ENCODE data around the gene ARL14. TPM values are rescaled to one million over a fixed set of nuclear protein-coding genes. Genes with fewer than 3 reads are reported as not detected.

Gene ARL14
- total and polyA plus RNA-seq, 4 experiments from 2014 or later, result not detected

- H3K4me3 Mint-ChIP-seq, result no peak overlapping the region
- CTCF ChIA-PET (ENCODE audit: partially characterized antibody), result no interaction called here
- Histone ChIP-seq H3K4me1 (ENCODE audit: insufficient read depth, low read length) (no peaks in the 10 kb centered on the region), H3K9me3 (ENCODE audit: control insufficient read depth in 1 of 2, low read length in 2 of 2) (no peaks in the 10 kb centered on the region), H3K27me3 (ENCODE audit: insufficient read depth, low read length) (no peaks in the 10 kb centered on the region), H3K4me3 (ENCODE audit: low read length in 2 of 2) (no peak overlapping the region), H3K27ac (ENCODE audit: low read depth, low read length) (no peak overlapping the region), H3K36me3 (ENCODE audit: insufficient read depth, low read length) (no peaks in the 10 kb centered on the region)
- H3K9me3 Mint-ChIP-seq, result no peaks in the 10 kb centered on the region
- no peak for DNase-seq
- no peaks in the 10 kb centered on the region for H3K36me3 Mint-ChIP-seq
- H3K27me3 Mint-ChIP-seq, result peaks cover 1 to 2% of the 10 kb centered on the region in 2 donors
- H3K27ac Mint-ChIP-seq, result no peak overlapping the region
- H3K4me1 Mint-ChIP-seq, result no peaks in the 10 kb centered on the region
- POLR2A ChIA-PET (ENCODE audit: partially characterized antibody), result no interaction called here
- intact Hi-C loops (cut with micrococcal nuclease), result no loop called here
Measured at GRCh38 chr3:160677459-160677881, 510 bp downstream of the ARL14 start.

DNA sequence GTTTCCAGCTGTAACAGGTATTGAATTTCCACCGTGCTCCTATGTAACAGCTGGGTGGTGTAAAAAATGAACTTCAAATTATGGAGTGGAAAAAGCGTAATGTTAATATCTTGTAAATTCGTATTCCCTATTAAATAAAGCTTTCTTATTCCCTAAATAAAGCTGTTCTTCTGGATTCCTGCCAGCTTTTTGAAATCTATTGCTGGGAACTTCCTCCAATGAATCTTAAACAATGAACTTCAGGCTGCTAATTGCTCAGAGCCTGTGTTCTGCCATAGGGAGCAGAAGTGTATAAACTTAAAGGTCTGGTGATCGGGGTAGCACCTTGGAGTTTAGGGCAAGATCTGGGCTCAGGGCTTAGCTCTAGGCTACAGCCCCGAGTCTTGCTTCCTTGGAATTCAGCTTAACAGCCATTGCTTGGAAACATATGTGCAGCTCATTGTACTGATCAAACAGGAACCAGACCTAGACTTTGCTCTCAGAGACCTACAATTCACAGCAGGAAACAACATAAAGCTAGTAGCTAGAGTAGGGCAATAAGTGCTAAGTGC, 1.4 kb downstream of the ARL14 start:
- Histone ChIP-seq H3K27ac (ENCODE audit: low read depth, low read length) (no peak overlapping the region), H3K4me1 (ENCODE audit: insufficient read depth, low read length) (no peaks in the 10 kb centered on the region), H3K36me3 (ENCODE audit: insufficient read depth, low read length) (no peaks in the 10 kb centered on the region), H3K9me3 (ENCODE audit: control insufficient read depth in 1 of 2, low read length in 2 of 2) (no peaks in the 10 kb centered on the region), H3K27me3 (ENCODE audit: insufficient read depth, low read length) (no peaks in the 10 kb centered on the region), H3K4me3 (ENCODE audit: low read length in 2 of 2) (no peak overlapping the region)
- no peaks in the 10 kb centered on the region for H3K4me1 Mint-ChIP-seq
- H3K27me3 Mint-ChIP-seq, result peaks cover 2 to 6% of the 10 kb centered on the region in 2 donors
- no peaks in the 10 kb centered on the region for H3K9me3 Mint-ChIP-seq
- DNase-seq, result no peak
- ChIA-PET CTCF (ENCODE audit: partially characterized antibody) (interaction anchor here (0.9 kb wide), 1 partner anchor 9 kb away, joined by 3 read pairs; no protein-coding TSS in a partner anchor), POLR2A (ENCODE audit: partially characterized antibody) (no interaction called here)
- H3K36me3 Mint-ChIP-seq, result no peaks in the 10 kb centered on the region
- no peak overlapping the region for H3K4me3 Mint-ChIP-seq
- intact Hi-C loops (cut with micrococcal nuclease), result no loop called here
- no peak overlapping the region for H3K27ac Mint-ChIP-seq

DNA sequence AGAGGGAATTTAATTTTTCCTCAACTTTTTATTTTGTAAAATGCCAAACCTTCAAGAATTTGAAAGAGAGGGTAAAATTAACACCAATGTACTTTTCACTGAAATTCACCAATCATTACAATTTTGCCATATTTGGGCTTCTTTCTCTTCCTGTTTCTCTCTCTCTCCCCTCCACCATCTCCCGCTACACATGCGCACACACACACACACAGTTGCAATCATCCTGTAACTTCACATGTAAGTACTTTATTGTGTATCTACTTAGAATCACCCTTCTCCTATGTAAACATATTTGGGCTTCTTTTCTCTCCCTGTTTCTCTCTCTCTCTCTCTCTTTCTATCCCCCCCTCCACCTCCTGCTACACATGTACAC, 7.4 kb downstream of the ARL14 start:
- peaks cover 3 to 6% of the 10 kb centered on the region in 2 donors for H3K27me3 Mint-ChIP-seq
- Histone ChIP-seq H3K4me3 (ENCODE audit: low read length in 2 of 2) (no peak overlapping the region), H3K27ac (ENCODE audit: low read depth, low read length) (no peak overlapping the region), H3K36me3 (ENCODE audit: insufficient read depth, low read length) (no peaks in the 10 kb centered on the region), H3K27me3 (ENCODE audit: insufficient read depth, low read length) (no peaks in the 10 kb centered on the region), H3K4me1 (ENCODE audit: insufficient read depth, low read length) (no peaks in the 10 kb centered on the region), H3K9me3 (ENCODE audit: control insufficient read depth in 1 of 2, low read length in 2 of 2) (no peaks in the 10 kb centered on the region)
- no peak overlapping the region for H3K4me3 Mint-ChIP-seq
- no peaks in the 10 kb centered on the region for H3K36me3 Mint-ChIP-seq
- no peaks in the 10 kb centered on the region for H3K4me1 Mint-ChIP-seq
- H3K27ac Mint-ChIP-seq, result peak overlapping the region in 1 of 7 donors; percentile 19
- POLR2A ChIA-PET (ENCODE audit: partially characterized antibody), result no interaction called here
- intact Hi-C loops (cut with micrococcal nuclease), result no loop called here
- CTCF ChIA-PET (ENCODE audit: partially characterized antibody), result no interaction called here
- DNase-seq, result no peak
- H3K9me3 Mint-ChIP-seq, result no peaks in the 10 kb centered on the region

- CTCF ChIA-PET (ENCODE audit: partially characterized antibody), result interaction anchor here (1.1 to 3.8 kb wide), 5 partner anchors 13 to 737 kb away, joined by 3 to 37 read pairs (median 6); no protein-coding TSS in a partner anchor
- Mint-ChIP-seq H3K36me3 (no peaks in the 10 kb centered on the region), H3K4me1 (no peaks in the 10 kb centered on the region), H3K4me3 (no peak overlapping the region), H3K9me3 (no peaks in the 10 kb centered on the region), H3K27ac (no peak overlapping the region), H3K27me3 (peaks cover 3 to 6% of the 10 kb centered on the region in 2 donors)
- no peaks in the 10 kb centered on the region for H3K4me1 ChIP-seq (ENCODE audit: insufficient read depth, low read length)
- POLR2A ChIA-PET (ENCODE audit: partially characterized antibody), result no interaction called here
- no peak overlapping the region for H3K27ac ChIP-seq (ENCODE audit: low read depth, low read length)
- H3K27me3 ChIP-seq (ENCODE audit: insufficient read depth, low read length), result no peaks in the 10 kb centered on the region
- intact Hi-C loops (cut with micrococcal nuclease), result loop anchor here (5.0 kb wide), 1 partner anchor 737 kb away; no protein-coding TSS in a partner anchor
- no peaks in the 10 kb centered on the region for H3K36me3 ChIP-seq (ENCODE audit: insufficient read depth, low read length)
- H3K4me3 ChIP-seq (ENCODE audit: low read length in 2 of 2), result no peak overlapping the region
- no peaks in the 10 kb centered on the region for H3K9me3 ChIP-seq (ENCODE audit: control insufficient read depth in 1 of 2, low read length in 2 of 2)
- DNase-seq, result no peak
Measured at GRCh38 chr3:160685144-160685766, 8.3 kb downstream of the ARL14 start.

- no peaks in the 10 kb centered on the region for H3K4me1 ChIP-seq (ENCODE audit: insufficient read depth, low read length)
- intact Hi-C loops (cut with micrococcal nuclease), result loop anchor here (1.0 to 5.0 kb wide), 2 partner anchors 255 to 735 kb away; no protein-coding TSS in a partner anchor
- CTCF ChIA-PET (ENCODE audit: partially characterized antibody), result interaction anchor here (1.0 to 3.8 kb wide), 8 partner anchors 9 to 736 kb away, joined by 3 to 37 read pairs (median 5); no protein-coding TSS in a partner anchor
- H3K36me3 ChIP-seq (ENCODE audit: insufficient read depth, low read length), result no peaks in the 10 kb centered on the region
- Mint-ChIP-seq H3K4me3 (no peak overlapping the region), H3K27me3 (peaks cover 2 to 6% of the 10 kb centered on the region in 2 donors), H3K4me1 (no peaks in the 10 kb centered on the region), H3K9me3 (no peaks in the 10 kb centered on the region), H3K36me3 (no peaks in the 10 kb centered on the region), H3K27ac (no peak overlapping the region)
- peak in 3 of 5 donors; percentile 6 to 11 (median 7) for DNase-seq
- POLR2A ChIA-PET (ENCODE audit: partially characterized antibody), result no interaction called here
- no peak overlapping the region for H3K4me3 ChIP-seq (ENCODE audit: low read length in 2 of 2)
- no peaks in the 10 kb centered on the region for H3K9me3 ChIP-seq (ENCODE audit: control insufficient read depth in 1 of 2, low read length in 2 of 2)
- no peaks in the 10 kb centered on the region for H3K27me3 ChIP-seq (ENCODE audit: insufficient read depth, low read length)
- no peak overlapping the region for H3K27ac ChIP-seq (ENCODE audit: low read depth, low read length)
Measured at GRCh38 chr3:160686955-160687535, 10.1 kb downstream of the ARL14 start.

DNA sequence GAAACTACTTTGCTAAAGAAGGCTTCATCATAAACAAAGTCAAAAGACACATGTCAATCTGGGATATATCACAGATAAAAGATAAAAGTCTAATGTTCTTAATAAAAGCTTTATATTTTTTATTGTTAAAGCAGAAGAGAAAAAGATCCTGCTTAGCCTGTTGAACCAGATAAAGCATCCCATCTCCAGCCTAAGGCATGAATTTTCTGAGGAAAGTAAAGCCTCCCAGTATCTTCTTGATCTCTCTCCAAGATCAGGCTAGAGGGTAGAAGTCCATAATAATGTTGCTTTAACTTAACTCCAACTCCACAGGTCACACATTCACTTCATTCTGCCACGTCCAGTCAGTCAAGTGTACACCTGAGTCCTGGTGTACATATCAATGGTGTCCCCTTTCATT, 14.2 kb downstream of the ARL14 start:
- no peak for DNase-seq
- no peak overlapping the region for H3K4me3 Mint-ChIP-seq
- intact Hi-C loops (cut with micrococcal nuclease), result no loop called here
- H3K4me1 ChIP-seq (ENCODE audit: insufficient read depth, low read length), result no peaks in the 10 kb centered on the region
- H3K36me3 Mint-ChIP-seq, result no peaks in the 10 kb centered on the region
- H3K27ac ChIP-seq (ENCODE audit: low read depth, low read length), result no peak overlapping the region
- ChIA-PET CTCF (ENCODE audit: partially characterized antibody) (no interaction called here), POLR2A (ENCODE audit: partially characterized antibody) (no interaction called here)
- no peaks in the 10 kb centered on the region for H3K9me3 ChIP-seq (ENCODE audit: control insufficient read depth in 1 of 2, low read length in 2 of 2)
- no peaks in the 10 kb centered on the region for H3K9me3 Mint-ChIP-seq
- H3K27ac Mint-ChIP-seq, result no peak overlapping the region
- no peak overlapping the region for H3K4me3 ChIP-seq (ENCODE audit: low read length in 2 of 2)
- H3K36me3 ChIP-seq (ENCODE audit: insufficient read depth, low read length), result no peaks in the 10 kb centered on the region
- H3K27me3 ChIP-seq (ENCODE audit: insufficient read depth, low read length), result no peaks in the 10 kb centered on the region
- peaks cover 2% of the 10 kb centered on the region in 2 donors for H3K27me3 Mint-ChIP-seq
- H3K4me1 Mint-ChIP-seq, result peaks cover 0 to 7% (median 5%) of the 10 kb centered on the region in 4 donors

GRCh38 chr3:160691962-160692361, 15.0 kb downstream of the ARL14 start:
- Histone ChIP-seq H3K36me3 (ENCODE audit: insufficient read depth, low read length) (no peaks in the 10 kb centered on the region), H3K9me3 (ENCODE audit: control insufficient read depth in 1 of 2, low read length in 2 of 2) (no peaks in the 10 kb centered on the region), H3K27me3 (ENCODE audit: insufficient read depth, low read length) (no peaks in the 10 kb centered on the region), H3K4me3 (ENCODE audit: low read length in 2 of 2) (no peak overlapping the region), H3K4me1 (ENCODE audit: insufficient read depth, low read length) (no peaks in the 10 kb centered on the region), H3K27ac (ENCODE audit: low read depth, low read length) (no peak overlapping the region)
- POLR2A ChIA-PET (ENCODE audit: partially characterized antibody), result no interaction called here
- H3K27me3 Mint-ChIP-seq, result peaks cover 1 to 2% of the 10 kb centered on the region in 2 donors
- no peaks in the 10 kb centered on the region for H3K36me3 Mint-ChIP-seq
- no peak overlapping the region for H3K4me3 Mint-ChIP-seq
- intact Hi-C loops (cut with micrococcal nuclease), result no loop called here
- H3K4me1 Mint-ChIP-seq, result peaks cover 0 to 7% (median 5%) of the 10 kb centered on the region in 4 donors
- CTCF ChIA-PET (ENCODE audit: partially characterized antibody), result no interaction called here
- H3K27ac Mint-ChIP-seq, result no peak overlapping the region
- DNase-seq, result no peak
- no peaks in the 10 kb centered on the region for H3K9me3 Mint-ChIP-seq
